Fibroblast of mammary gland (primary cell): ENCODE data around the gene ZNF213.

Experiments
- DNase-seq: peaks from one replicate; pipeline ENCODE4 v3.0.0-alpha.2; 2010; ENCODE audit warnings: low read depth
- H3K4me3 ChIP-seq: 2 replicates; pipeline ENCODE4 v1.5.1; 2011; ENCODE audit warnings: low read depth, mild to moderate bottlenecking, low read length, moderate library complexity; ENCODE audit not compliant: control insufficient read depth
- CTCF ChIP-seq: conservative IDR thresholded peaks from 2 replicates; pipeline ENCODE4 v1.5.1; 2011; ENCODE audit warnings: low read depth, low read length, inconsistent platforms; ENCODE audit not compliant: control insufficient read depth, insufficient read depth

ZNF213 gene

GRCh38 chr16:3115561-3115960 lies 19.3 kb upstream of the ZNF213 start:
- H3K4me3 ChIP-seq = no peak overlapping the region
- no peak for TF ChIP-seq CTCF
- no peak for DNase-seq

- TF ChIP-seq CTCF = no peak
- H3K4me3 ChIP-seq = no peak overlapping the region
- DNase-seq = no peak
Observed at GRCh38 chr16:3118204-3118790, 16.5 kb upstream of the ZNF213 start.

GRCh38 chr16:3118846-3119245 lies 16.0 kb upstream of the ZNF213 start:
- TF ChIP-seq CTCF = no peak
- DNase-seq = no peak
- H3K4me3 ChIP-seq = no peak overlapping the region

GRCh38 chr16:3119286-3119685 lies 15.5 kb upstream of the ZNF213 start:
- TF ChIP-seq CTCF = no peak
- no peak for DNase-seq
- H3K4me3 ChIP-seq = no peak overlapping the region

- H3K4me3 ChIP-seq = no peak overlapping the region
- no peak for DNase-seq
- no peak for TF ChIP-seq CTCF
Observed at GRCh38 chr16:3119701-3120408, 15.0 kb upstream of the ZNF213 start.

GRCh38 chr16:3120435-3120834 lies 14.4 kb upstream of the ZNF213 start:
- no peak for DNase-seq
- no peak for TF ChIP-seq CTCF
- H3K4me3 ChIP-seq = no peak overlapping the region
